ENCODE results near the gene ACTR5. TPM values are rescaled to one million over a fixed set of nuclear protein-coding genes. Genes with fewer than 3 reads are reported as not detected.
A peak's percentile ranks its signal among the peaks of the same experiment; 100 is the strongest.

The ACTR5 gene
- total RNA-seq, 1 donor, result 5.8 TPM

DNA sequence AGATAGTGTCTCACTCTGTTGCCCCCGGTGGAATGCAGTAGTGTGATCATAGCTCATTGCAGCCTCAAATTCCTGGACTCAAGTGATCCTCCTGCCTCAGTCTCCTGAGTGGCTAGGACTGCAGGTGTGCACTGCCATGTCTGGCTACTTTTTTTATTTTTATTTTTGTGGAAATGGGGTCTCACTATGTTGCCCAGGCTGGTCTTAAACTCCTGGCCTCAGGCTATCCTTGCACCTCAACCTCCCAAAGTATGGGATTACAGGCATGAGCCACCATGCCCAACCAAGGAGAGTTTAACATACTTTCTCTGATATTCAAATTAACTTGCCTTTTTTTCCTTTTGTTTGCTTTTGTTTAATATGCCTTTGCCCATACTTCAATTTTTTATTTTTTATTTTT lies 10.4 kb upstream of the ACTR5 start:
- Histone ChIP-seq H3K4me3 (ENCODE audit: insufficient read depth, low read length) (no peak overlapping the region), H2AFZ (ENCODE audit: low read length) (no peak overlapping the region), H3K36me3 (ENCODE audit: insufficient read depth, low read length) (no peaks in the 10 kb centered on the region), H3K27me3 (ENCODE audit: insufficient read depth, low read length) (peaks cover 44% of the 10 kb centered on the region), H3K4me2 (ENCODE audit: insufficient read depth, low read length) (no peak overlapping the region), H4K20me1 (ENCODE audit: insufficient read depth, low read length) (no peaks in the 10 kb centered on the region), H3K9me3 (ENCODE audit: low read depth, low read length) (no peaks in the 10 kb centered on the region), H3K4me1 (ENCODE audit: insufficient read depth, low read length) (no peaks in the 10 kb centered on the region), H3K27ac (ENCODE audit: low read depth, low read length) (no peak overlapping the region), H3K79me2 (ENCODE audit: insufficient read depth, low read length) (no peaks in the 10 kb centered on the region)
- no peak for DNase-seq (ENCODE audit: insufficient read length, low spot score, missing footprints)
- TF ChIP-seq, protein P1, sequence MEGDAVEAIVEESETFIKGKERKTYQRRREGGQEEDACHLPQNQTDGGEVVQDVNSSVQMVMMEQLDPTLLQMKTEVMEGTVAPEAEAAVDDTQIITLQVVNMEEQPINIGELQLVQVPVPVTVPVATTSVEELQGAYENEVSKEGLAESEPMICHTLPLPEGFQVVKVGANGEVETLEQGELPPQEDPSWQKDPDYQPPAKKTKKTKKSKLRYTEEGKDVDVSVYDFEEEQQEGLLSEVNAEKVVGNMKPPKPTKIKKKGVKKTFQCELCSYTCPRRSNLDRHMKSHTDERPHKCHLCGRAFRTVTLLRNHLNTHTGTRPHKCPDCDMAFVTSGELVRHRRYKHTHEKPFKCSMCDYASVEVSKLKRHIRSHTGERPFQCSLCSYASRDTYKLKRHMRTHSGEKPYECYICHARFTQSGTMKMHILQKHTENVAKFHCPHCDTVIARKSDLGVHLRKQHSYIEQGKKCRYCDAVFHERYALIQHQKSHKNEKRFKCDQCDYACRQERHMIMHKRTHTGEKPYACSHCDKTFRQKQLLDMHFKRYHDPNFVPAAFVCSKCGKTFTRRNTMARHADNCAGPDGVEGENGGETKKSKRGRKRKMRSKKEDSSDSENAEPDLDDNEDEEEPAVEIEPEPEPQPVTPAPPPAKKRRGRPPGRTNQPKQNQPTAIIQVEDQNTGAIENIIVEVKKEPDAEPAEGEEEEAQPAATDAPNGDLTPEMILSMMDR (IDR thresholded peaks at IDR 0.05; ENCODE audit: extremely low read depth, low read depth, low read length), result no peak

DNA sequence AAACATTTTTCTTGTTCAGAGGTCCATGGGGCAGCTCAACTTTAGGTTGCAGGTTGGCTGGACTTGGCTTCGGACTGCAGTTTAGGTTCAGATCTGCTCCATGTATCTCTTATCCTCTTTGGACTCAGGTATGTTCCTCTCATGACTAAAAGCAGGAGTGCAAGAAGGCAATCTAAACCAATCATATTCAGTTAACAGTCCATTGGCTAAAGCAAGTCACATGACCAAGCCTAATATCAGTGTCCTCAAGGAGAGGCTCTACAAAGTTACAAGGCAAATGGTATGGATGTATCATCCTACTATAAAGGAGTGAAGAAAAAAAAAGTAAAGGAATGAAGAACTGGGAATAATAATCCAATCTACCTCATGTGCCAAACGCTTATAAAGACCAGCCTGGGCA lies 2.5 kb upstream of the ACTR5 start:
- Histone ChIP-seq H3K27ac (ENCODE audit: low read depth, low read length) (no peak overlapping the region), H3K79me2 (ENCODE audit: insufficient read depth, low read length) (peaks cover 18% of the 10 kb centered on the region), H4K20me1 (ENCODE audit: insufficient read depth, low read length) (peaks cover 2% of the 10 kb centered on the region), H3K36me3 (ENCODE audit: insufficient read depth, low read length) (no peaks in the 10 kb centered on the region), H2AFZ (ENCODE audit: low read length) (no peak overlapping the region), H3K4me3 (ENCODE audit: insufficient read depth, low read length) (no peak overlapping the region), H3K27me3 (ENCODE audit: insufficient read depth, low read length) (peaks cover 23% of the 10 kb centered on the region), H3K4me2 (ENCODE audit: insufficient read depth, low read length) (no peak overlapping the region), H3K4me1 (ENCODE audit: insufficient read depth, low read length) (peaks cover 12% of the 10 kb centered on the region), H3K9me3 (ENCODE audit: low read depth, low read length) (no peaks in the 10 kb centered on the region)
- TF ChIP-seq, protein P1 (IDR thresholded peaks at IDR 0.05; ENCODE audit: extremely low read depth, low read depth, low read length), result no peak
- no peak for DNase-seq (ENCODE audit: insufficient read length, low spot score, missing footprints)

DNA sequence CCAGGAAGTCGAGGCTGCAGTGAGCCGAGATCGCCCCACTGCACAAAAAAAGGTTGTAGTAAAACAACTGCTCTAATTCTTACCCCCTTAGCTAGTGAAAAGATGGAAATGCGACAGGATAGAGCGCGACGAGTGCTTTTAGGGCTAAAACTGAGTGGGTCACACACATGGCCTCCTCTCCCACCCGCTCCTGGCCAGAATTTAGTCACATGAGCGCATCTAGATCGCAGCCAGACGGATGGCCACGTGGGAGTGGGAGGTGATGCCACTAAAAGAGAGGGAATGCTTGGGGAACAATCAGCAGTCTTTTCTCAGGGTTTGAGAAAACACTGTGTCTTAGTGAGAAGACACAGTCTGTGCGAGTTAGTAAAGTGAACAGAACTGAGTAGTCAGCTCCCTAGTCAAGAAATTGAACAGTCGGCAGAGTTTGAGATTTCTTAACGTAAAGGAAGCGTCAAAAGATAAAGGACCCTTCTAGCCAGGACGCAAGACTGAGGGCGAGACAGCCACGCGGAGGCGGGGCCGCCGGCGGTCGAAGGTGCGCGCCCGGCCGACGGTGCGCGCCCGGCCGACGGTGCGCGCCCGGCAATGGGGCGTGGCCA lies 664 bp upstream of the ACTR5 start:
- H2AFZ ChIP-seq (ENCODE audit: low read length), result peak overlapping the region; percentile 84
- peaks cover 18% of the 10 kb centered on the region for H3K79me2 ChIP-seq (ENCODE audit: insufficient read depth, low read length)
- H3K9me3 ChIP-seq (ENCODE audit: low read depth, low read length), result no peaks in the 10 kb centered on the region
- no peak for DNase-seq (ENCODE audit: insufficient read length, low spot score, missing footprints)
- H3K36me3 ChIP-seq (ENCODE audit: insufficient read depth, low read length), result peaks cover 9% of the 10 kb centered on the region
- H3K4me1 ChIP-seq (ENCODE audit: insufficient read depth, low read length), result peaks cover 12% of the 10 kb centered on the region
- no peak overlapping the region for H3K27ac ChIP-seq (ENCODE audit: low read depth, low read length)
- peak overlapping the region; percentile 97 for H3K4me2 ChIP-seq (ENCODE audit: insufficient read depth, low read length)
- peaks cover 2% of the 10 kb centered on the region for H4K20me1 ChIP-seq (ENCODE audit: insufficient read depth, low read length)
- TF ChIP-seq, protein P1 (IDR thresholded peaks at IDR 0.05; ENCODE audit: extremely low read depth, low read depth, low read length), result no peak
- peaks cover 7% of the 10 kb centered on the region for H3K27me3 ChIP-seq (ENCODE audit: insufficient read depth, low read length)
- peak overlapping the region; percentile 85 for H3K4me3 ChIP-seq (ENCODE audit: insufficient read depth, low read length)

DNA sequence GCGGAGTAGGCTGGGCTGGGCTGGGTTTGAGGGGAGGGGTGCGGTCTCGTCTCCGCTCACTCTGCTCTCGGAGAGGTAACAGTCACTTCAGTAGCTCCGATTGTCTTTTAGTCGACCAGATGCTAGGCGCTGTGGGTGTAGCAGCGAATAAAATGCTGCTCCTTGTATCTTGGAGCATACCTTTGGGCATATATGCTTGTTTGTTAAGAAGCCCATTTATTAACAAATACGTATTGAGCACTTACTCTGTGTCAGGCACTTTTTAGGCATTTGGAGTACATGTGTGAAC lies 545 bp downstream of the ACTR5 start:
- Histone ChIP-seq H3K9me3 (ENCODE audit: low read depth, low read length) (no peaks in the 10 kb centered on the region), H3K27ac (ENCODE audit: low read depth, low read length) (peak overlapping the region; percentile 48), H2AFZ (ENCODE audit: low read length) (peak overlapping the region; percentile 99), H3K4me3 (ENCODE audit: insufficient read depth, low read length) (peak overlapping the region; percentile 85), H3K4me1 (ENCODE audit: insufficient read depth, low read length) (peaks cover 12% of the 10 kb centered on the region), H4K20me1 (ENCODE audit: insufficient read depth, low read length) (peaks cover 2% of the 10 kb centered on the region), H3K79me2 (ENCODE audit: insufficient read depth, low read length) (peaks cover 18% of the 10 kb centered on the region), H3K36me3 (ENCODE audit: insufficient read depth, low read length) (peaks cover 16% of the 10 kb centered on the region), H3K27me3 (ENCODE audit: insufficient read depth, low read length) (peaks cover 3% of the 10 kb centered on the region), H3K4me2 (ENCODE audit: insufficient read depth, low read length) (peak overlapping the region; percentile 97)
- peak; percentile 60 for DNase-seq (ENCODE audit: insufficient read length, low spot score, missing footprints)
- TF ChIP-seq, protein P1 (IDR thresholded peaks at IDR 0.05; ENCODE audit: extremely low read depth, low read depth, low read length), result no peak
